Measurements from ENCODE around the gene ABTB1.

DNA sequence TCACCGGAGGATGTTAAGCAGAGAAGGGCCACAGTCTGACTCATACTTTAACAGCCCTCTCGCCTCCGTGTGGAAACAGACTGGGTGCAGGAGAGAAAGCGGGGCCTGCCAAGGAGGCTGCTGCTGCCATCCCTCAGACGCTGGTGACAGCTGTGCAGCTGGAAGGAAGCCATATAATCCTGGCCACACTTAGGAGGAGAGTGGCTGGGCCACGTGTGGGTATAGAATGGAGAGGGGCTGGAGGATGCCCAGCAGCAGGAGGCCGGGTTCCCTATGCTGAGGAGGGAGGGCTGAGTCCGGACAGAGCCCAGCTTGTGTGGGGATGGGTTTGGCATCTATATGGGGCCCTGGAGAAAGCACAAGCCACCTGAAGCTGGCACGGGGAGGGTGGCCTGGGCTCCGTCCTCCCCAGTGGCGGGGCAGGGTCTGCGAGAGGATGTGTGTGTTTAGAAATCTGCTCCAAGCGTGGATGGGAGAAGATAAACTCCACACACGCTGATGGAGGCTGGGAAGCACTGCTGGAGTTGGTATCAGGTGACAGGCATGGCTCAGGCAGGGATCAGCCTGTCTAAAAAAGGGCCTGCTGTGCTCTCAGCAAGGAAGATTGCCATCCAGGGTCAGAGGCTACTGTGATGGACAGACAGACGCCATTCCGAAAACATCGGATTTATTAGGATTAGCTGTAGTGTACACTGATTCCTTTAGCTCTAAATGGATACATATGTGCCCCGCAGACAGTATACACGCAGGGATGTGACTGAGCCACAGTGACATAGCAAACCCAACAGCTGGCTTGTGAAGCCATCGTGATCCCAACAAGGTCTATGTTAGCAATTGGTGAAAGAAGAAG, 15.9 kb downstream of the ABTB1 start:
- TF ChIP-seq, protein P1, sequence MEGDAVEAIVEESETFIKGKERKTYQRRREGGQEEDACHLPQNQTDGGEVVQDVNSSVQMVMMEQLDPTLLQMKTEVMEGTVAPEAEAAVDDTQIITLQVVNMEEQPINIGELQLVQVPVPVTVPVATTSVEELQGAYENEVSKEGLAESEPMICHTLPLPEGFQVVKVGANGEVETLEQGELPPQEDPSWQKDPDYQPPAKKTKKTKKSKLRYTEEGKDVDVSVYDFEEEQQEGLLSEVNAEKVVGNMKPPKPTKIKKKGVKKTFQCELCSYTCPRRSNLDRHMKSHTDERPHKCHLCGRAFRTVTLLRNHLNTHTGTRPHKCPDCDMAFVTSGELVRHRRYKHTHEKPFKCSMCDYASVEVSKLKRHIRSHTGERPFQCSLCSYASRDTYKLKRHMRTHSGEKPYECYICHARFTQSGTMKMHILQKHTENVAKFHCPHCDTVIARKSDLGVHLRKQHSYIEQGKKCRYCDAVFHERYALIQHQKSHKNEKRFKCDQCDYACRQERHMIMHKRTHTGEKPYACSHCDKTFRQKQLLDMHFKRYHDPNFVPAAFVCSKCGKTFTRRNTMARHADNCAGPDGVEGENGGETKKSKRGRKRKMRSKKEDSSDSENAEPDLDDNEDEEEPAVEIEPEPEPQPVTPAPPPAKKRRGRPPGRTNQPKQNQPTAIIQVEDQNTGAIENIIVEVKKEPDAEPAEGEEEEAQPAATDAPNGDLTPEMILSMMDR (IDR thresholded peaks at IDR 0.05) = no peak
- no peak for TF ChIP-seq POLR2A (IDR thresholded peaks at IDR 0.05)
